HG03103 (cell line): ENCODE data around the gene CARD11.

ENCODE experiments used
- ATAC-seq: cut with Tn5 transposase; IDR thresholded peaks from one replicate; pipeline ENCODE4 v1.9.1; 2021; ENCODE audit warnings: low read depth; ENCODE audit not compliant: unreplicated experiment

The CARD11 gene

DNA sequence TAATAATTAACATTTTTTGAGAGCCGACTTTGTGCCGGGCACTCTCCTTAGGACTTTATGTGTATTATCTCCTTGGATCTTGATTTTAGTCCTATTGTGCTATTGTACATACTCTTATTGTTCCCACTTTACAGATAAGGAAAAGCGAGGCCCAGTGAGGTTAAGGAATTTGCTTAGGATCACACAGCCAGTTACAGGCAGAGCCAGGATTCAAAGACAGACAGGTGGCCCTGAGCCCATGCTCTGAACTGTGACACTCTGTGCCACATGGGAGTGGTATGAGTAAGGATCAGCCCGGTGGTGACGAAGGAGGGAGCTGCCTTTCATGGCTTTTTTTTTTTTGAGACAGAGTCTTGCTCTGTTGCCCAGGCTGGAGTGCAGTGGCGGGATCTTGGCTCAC, 183.7 kb downstream of the CARD11 start:
- no peak for ATAC-seq

DNA sequence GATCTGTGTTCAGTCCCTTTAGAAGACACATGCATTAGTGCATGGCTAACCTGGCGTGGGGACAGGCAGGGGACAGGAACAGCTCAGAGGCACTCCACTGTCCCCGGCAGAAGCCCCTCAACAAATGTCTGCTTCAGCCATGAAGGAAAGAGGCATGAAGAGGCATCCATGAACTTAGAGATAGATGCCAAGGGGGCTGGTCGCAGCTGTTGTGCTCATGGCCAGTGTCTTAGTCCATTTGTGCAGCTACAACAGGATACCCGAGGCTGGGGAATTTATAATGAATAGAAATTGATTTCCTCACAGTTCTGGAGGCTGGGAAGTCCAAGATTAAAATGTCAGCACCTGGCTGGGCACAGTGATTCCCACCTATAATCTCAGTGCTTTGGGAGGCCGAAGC, 185.0 kb downstream of the CARD11 start:
- no peak for ATAC-seq

DNA sequence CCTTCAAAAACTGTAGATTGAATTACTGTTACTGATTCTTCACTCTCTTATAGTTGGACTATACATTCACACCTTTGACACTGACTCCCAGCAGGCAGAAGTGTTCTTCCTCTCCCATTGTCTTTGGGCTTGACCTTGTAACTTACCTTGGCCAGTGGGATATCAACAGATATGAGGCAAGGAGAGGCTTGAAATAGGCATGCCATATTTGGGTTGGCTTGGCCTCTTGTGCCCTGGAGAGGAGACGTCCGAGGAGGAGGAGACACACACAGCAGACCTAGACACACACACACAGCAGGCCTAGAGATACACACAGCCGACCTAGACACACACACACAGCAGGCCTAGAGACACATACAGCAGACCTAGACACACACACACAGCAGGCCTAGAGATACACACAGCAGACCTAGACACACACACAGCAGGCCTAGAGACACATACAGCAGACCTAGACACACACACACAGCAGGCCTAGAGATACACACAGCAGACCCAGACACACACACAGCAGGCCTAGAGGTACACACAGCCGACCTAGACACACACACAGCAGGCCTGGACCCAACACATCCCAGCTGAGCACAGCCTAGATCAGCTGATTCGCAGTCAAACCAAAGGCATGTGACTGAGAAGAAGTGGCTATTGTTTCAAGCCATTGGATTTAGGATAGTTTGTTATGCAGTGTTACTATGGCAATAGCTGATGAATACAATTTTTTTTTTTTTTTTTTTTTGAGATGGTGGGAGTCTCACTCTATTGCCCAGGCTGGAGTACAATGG, 187.1 kb downstream of the CARD11 start:
- no peak for ATAC-seq
